HepG2 (cell line): ENCODE measurements around the gene SEPTIN10. TPM values are rescaled to one million over a fixed set of nuclear protein-coding genes. Genes with fewer than 3 reads are reported as not detected.
A peak's percentile ranks its signal among the peaks of the same experiment; 100 is the strongest.

Source experiments
- ADNP ChIP-seq: sonication (generic); formaldehyde crosslinking; IDR thresholded peaks from 2 replicates; pipeline ENCODE4 v1.4.0; 2020; ENCODE audit warnings: missing genetic modification reagents
- AHR ChIP-seq: IDR thresholded peaks from 2 replicates; pipeline ENCODE4 v1.6.1; 2018; ENCODE audit warnings: missing genetic modification reagents, missing compliant biosample characterization
- GABPA ChIP-seq, 2 experiments: IDR thresholded peaks; 2 replicates each; pipeline ENCODE4 v1.6.1; 2011 to 2016; ENCODE audit warnings: low read depth in 2 of 2, low read length in 1 of 2, missing biosample characterization in 1 of 2, missing genetic modification characterization in 1 of 2
- GPN1 ChIP-seq: sonication (generic); formaldehyde crosslinking; IDR thresholded peaks from 2 replicates; pipeline ENCODE4 v1.5.1; 2020; ENCODE audit warnings: missing genetic modification reagents, borderline replicate concordance
- KLF11 ChIP-seq: IDR thresholded peaks from 2 replicates; pipeline ENCODE4 v1.6.1; 2016; ENCODE audit warnings: missing compliant biosample characterization
- MTA1 ChIP-seq: sonication (generic); formaldehyde crosslinking; IDR thresholded peaks from 2 replicates; pipeline ENCODE4 v1.4.0; 2020; ENCODE audit warnings: missing genetic modification reagents, mild to moderate bottlenecking, borderline replicate concordance
- NFE2L2 ChIP-seq: fragments of 150-350 bp; IDR thresholded peaks from 2 replicates; pipeline ENCODE4 v1.6.1; 2014; ENCODE audit warnings: low read length
- TCF7L2 ChIP-seq: IDR thresholded peaks from 2 replicates; pipeline ENCODE4 v1.6.1; 2011; ENCODE audit warnings: mild to moderate bottlenecking, low read depth, low read length, moderate library complexity
- TEAD3 ChIP-seq: optimal IDR thresholded peaks from 2 replicates; pipeline ENCODE3; 2016; ENCODE audit warnings: borderline replicate concordance
- THAP11 ChIP-seq: IDR thresholded peaks from 2 replicates; pipeline ENCODE4 v1.6.1; 2016; ENCODE audit warnings: missing biosample characterization, missing genetic modification reagents
- ZFP36L1 ChIP-seq: sonication (generic); formaldehyde crosslinking; IDR thresholded peaks from 2 replicates; pipeline ENCODE4 v1.8.0; 2022; ENCODE audit warnings: mild to moderate bottlenecking, missing genetic modification reagents, moderate library complexity
- ZNF136 ChIP-seq: sonication (generic); formaldehyde crosslinking; IDR thresholded peaks from 2 replicates; pipeline ENCODE4 v1.8.1; 2022; ENCODE audit warnings: low read depth, mild to moderate bottlenecking, moderate library complexity, missing genetic modification reagents
- ZNF232 ChIP-seq: sonication (generic); formaldehyde crosslinking; IDR thresholded peaks from 2 replicates; pipeline ENCODE4 v1.4.0; 2020; ENCODE audit warnings: missing genetic modification reagents, borderline replicate concordance
- ZNF282 ChIP-seq: fragments of 450-650 bp; IDR thresholded peaks from 2 replicates; pipeline ENCODE4 v1.6.1; 2018; ENCODE audit not compliant: partially characterized antibody
- ZNF30 ChIP-seq: sonication (generic); formaldehyde crosslinking; IDR thresholded peaks from 2 replicates; pipeline ENCODE4 v1.5.0; 2020; ENCODE audit warnings: mild to moderate bottlenecking, missing genetic modification reagents
- ZNF562 ChIP-seq: sonication (generic); formaldehyde crosslinking; IDR thresholded peaks from 2 replicates; pipeline ENCODE4 v1.8.0; 2022; ENCODE audit warnings: missing genetic modification reagents, borderline replicate concordance
- ZNF879 ChIP-seq: sonication (generic); formaldehyde crosslinking; IDR thresholded peaks from 2 replicates; pipeline ENCODE4 v1.8.1; 2023; ENCODE audit warnings: missing genetic modification reagents
- polyA plus RNA-seq, 8 experiments: library from polyadenylated mRNA; depleted of rRNA in 3 of 8; stranded (reverse) in 7 of 8; unstranded in 1 of 8; fragments of >200 nt; fragmentation: Illumina TruSeq in 4 of 8; extraction: Trizol in 4 of 8; gene quantifications; 2 replicates each; pipeline versions ENCODE4 v1.2.1 to v1.2.3, GENCODE V29; 2011 to 2016; ENCODE audit warnings: low read depth in 4 of 8, missing spikeins in 1 of 8, mixed read lengths in 1 of 8; ENCODE audit not compliant: insufficient read depth in 1 of 8
- total RNA-seq, 5 experiments: library from RNA; depleted of rRNA; stranded (reverse); fragments of >200 nt; fragmentation: Illumina TruSeq; extraction: Trizol; gene quantifications; 2 replicates each; pipeline ENCODE4 v1.2.3, GENCODE V29; 2016; ENCODE audit warnings: low read depth in 1 of 5
- TF ChIP-seq, protein P1 (sequence below): sonication (generic); formaldehyde crosslinking; IDR thresholded peaks from 2 replicates; pipeline ENCODE4 v1.5.0; 2020; ENCODE audit warnings: mild to moderate bottlenecking, missing genetic modification reagents
- TF ChIP-seq, protein P2 (sequence below): conservative IDR thresholded peaks from 2 replicates; pipeline ENCODE4 v1.6.1; 2018; ENCODE audit warnings: missing genetic modification reagents
- TF ChIP-seq, protein P3 (sequence below): sonication (generic); formaldehyde crosslinking; IDR thresholded peaks from 2 replicates; pipeline ENCODE4 v1.5.1; 2020; ENCODE audit warnings: mild to moderate bottlenecking, missing genetic modification reagents, borderline replicate concordance
- TF ChIP-seq, protein P4 (sequence below): sonication (generic); formaldehyde crosslinking; IDR thresholded peaks from 2 replicates; pipeline ENCODE4 v1.9.0; 2022; ENCODE audit warnings: missing genetic modification reagents, mild to moderate bottlenecking, borderline replicate concordance
- TF ChIP-seq, protein P5 (sequence below): sonication (generic); formaldehyde crosslinking; IDR thresholded peaks from 2 replicates; pipeline ENCODE4 v1.5.1; 2020; ENCODE audit warnings: missing genetic modification reagents, mild to moderate bottlenecking, borderline replicate concordance

The SEPTIN10 gene
- total and polyA plus RNA-seq, 2 of the 13 experiments (the other 11 are each of a cell fraction or from before 2014, with no cell fraction given), result 45.8 to 67.5 TPM

DNA sequence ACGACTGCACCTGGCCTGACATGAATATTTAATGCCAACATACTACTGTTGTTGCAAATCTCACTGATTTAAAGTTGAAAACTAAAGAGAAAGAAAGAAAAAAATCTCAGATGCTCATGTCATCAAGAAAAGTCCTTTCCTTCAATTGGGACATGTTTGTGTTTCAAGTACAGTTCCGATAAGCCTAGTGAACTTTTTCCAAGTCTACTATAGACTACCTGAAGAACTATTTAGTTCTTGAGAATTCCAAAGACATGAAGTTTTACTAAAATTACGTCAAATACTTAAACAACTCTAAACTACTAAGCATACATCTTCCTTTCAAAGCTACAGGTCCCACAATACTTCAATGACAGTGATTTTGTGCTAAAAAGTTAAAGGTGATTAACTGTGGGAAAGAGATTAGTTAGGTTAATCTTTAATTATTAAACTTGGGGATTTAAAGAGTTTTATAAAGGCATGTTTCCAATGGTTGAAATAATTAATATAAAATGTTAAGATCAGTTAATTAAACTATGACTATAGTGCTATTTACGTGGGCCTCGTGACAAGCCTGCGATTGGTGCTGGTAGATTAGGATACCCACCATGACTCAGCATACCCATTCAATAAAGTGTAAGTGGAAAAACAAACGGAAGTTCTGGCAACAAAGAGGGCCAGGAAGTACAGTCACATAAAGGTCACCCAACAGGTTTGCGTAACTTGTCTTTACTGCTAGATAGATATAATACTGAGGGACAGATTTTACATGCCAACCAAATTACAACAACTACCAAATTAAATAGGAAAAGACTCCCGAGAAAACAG, 55.5 kb downstream of the SEPTIN10 start (continued):
- TF ChIP-seq, protein P1, sequence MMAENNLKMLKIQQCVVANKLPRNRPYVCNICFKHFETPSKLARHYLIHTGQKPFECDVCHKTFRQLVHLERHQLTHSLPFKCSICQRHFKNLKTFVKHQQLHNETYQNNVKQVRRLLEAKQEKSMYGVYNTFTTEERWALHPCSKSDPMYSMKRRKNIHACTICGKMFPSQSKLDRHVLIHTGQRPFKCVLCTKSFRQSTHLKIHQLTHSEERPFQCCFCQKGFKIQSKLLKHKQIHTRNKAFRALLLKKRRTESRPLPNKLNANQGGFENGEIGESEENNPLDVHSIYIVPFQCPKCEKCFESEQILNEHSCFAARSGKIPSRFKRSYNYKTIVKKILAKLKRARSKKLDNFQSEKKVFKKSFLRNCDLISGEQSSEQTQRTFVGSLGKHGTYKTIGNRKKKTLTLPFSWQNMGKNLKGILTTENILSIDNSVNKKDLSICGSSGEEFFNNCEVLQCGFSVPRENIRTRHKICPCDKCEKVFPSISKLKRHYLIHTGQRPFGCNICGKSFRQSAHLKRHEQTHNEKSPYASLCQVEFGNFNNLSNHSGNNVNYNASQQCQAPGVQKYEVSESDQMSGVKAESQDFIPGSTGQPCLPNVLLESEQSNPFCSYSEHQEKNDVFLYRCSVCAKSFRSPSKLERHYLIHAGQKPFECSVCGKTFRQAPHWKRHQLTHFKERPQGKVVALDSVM (CRISPR knock-in tag), result no peak
- TF ChIP-seq MTA1 (CRISPR knock-in tag), result no peak
- TF ChIP-seq TCF7L2, result no peak
- TF ChIP-seq GPN1 (CRISPR knock-in tag), result no peak
- TF ChIP-seq ZNF879 (CRISPR knock-in tag), result no peak
- peak; percentile 70 for TF ChIP-seq TEAD3
- TF ChIP-seq ZNF30, result no peak
- TF ChIP-seq ZNF232 (CRISPR knock-in tag), result no peak
- TF ChIP-seq NFE2L2, result peak; percentile 99
- TF ChIP-seq, protein P2, sequence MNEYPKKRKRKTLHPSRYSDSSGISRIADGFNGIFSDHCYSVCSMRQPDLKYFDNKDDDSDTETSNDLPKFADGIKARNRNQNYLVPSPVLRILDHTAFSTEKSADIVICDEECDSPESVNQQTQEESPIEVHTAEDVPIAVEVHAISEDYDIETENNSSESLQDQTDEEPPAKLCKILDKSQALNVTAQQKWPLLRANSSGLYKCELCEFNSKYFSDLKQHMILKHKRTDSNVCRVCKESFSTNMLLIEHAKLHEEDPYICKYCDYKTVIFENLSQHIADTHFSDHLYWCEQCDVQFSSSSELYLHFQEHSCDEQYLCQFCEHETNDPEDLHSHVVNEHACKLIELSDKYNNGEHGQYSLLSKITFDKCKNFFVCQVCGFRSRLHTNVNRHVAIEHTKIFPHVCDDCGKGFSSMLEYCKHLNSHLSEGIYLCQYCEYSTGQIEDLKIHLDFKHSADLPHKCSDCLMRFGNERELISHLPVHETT (CRISPR knock-in tag), result peak; percentile 65; the same call in 1 of the 2 replicates
- TF ChIP-seq, protein P3, sequence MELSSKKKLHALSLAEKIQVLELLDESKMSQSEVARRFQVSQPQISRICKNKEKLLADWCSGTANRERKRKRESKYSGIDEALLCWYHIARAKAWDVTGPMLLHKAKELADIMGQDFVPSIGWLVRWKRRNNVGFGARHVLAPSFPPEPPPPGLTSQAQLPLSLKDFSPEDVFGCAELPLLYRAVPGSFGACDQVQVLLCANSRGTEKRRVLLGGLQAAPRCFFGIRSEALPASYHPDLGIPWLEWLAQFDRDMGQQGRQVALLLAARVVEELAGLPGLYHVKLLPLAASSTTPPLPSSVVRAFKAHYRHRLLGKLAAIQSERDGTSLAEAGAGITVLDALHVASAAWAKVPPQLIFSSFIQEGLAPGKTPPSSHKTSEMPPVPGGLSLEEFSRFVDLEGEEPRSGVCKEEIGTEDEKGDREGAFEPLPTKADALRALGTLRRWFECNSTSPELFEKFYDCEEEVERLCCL (CRISPR knock-in tag), result no peak
- 0 out of 2 replicates have a peak, but pooled peaks have one; percentile 18 for TF ChIP-seq KLF11 (CRISPR knock-in tag)
- TF ChIP-seq, protein P4, sequence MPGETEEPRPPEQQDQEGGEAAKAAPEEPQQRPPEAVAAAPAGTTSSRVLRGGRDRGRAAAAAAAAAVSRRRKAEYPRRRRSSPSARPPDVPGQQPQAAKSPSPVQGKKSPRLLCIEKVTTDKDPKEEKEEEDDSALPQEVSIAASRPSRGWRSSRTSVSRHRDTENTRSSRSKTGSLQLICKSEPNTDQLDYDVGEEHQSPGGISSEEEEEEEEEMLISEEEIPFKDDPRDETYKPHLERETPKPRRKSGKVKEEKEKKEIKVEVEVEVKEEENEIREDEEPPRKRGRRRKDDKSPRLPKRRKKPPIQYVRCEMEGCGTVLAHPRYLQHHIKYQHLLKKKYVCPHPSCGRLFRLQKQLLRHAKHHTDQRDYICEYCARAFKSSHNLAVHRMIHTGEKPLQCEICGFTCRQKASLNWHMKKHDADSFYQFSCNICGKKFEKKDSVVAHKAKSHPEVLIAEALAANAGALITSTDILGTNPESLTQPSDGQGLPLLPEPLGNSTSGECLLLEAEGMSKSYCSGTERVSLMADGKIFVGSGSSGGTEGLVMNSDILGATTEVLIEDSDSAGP (CRISPR knock-in tag), result no peak
- no peak for TF ChIP-seq ZNF136 (CRISPR knock-in tag)
- TF ChIP-seq THAP11, result peak; percentile 60; the same call in 1 of the 2 replicates
- TF ChIP-seq GABPA (IDR thresholded peaks at IDR 0.05; ENCODE audit: low read depth, low read length), result no peak
- peak; percentile 85 for TF ChIP-seq GABPA (CRISPR knock-in tag; IDR thresholded peaks at IDR 0.05; ENCODE audit: low read depth)
- TF ChIP-seq ZFP36L1 (CRISPR knock-in tag), result no peak
- no peak for TF ChIP-seq ZNF562
- TF ChIP-seq, protein P5, sequence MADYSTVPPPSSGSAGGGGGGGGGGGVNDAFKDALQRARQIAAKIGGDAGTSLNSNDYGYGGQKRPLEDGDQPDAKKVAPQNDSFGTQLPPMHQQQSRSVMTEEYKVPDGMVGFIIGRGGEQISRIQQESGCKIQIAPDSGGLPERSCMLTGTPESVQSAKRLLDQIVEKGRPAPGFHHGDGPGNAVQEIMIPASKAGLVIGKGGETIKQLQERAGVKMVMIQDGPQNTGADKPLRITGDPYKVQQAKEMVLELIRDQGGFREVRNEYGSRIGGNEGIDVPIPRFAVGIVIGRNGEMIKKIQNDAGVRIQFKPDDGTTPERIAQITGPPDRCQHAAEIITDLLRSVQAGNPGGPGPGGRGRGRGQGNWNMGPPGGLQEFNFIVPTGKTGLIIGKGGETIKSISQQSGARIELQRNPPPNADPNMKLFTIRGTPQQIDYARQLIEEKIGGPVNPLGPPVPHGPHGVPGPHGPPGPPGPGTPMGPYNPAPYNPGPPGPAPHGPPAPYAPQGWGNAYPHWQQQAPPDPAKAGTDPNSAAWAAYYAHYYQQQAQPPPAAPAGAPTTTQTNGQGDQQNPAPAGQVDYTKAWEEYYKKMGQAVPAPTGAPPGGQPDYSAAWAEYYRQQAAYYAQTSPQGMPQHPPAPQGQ, result no peak
- TF ChIP-seq ZNF282, result no peak
- TF ChIP-seq ADNP (CRISPR knock-in tag), result no peak
- TF ChIP-seq AHR (CRISPR knock-in tag), result no peak
